GM13977 (cell line): ENCODE data around the gene RNU6-9.
A peak's percentile ranks its signal among the peaks of the same experiment; 100 is the strongest.

Experiments used
- DNase-seq: peaks from one replicate; pipeline ENCODE4 v3.0.0; 2012; ENCODE audit warnings: low spot score
- in situ Hi-C: fragments of 300-500 bp; cut with MboI; formaldehyde crosslinking; loops from one replicate; pipeline ENCODE4 v1.12.0; 2022; ENCODE audit warnings: low sequenced_read_pairs, low pct_unique_long_range_greater_than_20kb, mixed read lengths, inconsistent platforms; ENCODE audit not compliant: unreplicated experiment
- TF ChIP-seq, protein P1 (sequence below): IDR thresholded peaks from 2 replicates; pipeline ENCODE4 v1.5.1; 2012; ENCODE audit warnings: mild to moderate bottlenecking, control low read depth; ENCODE audit not compliant: insufficient read depth; ENCODE audit errors: extremely low read depth, missing control alignments

RNU6-9 gene

DNA sequence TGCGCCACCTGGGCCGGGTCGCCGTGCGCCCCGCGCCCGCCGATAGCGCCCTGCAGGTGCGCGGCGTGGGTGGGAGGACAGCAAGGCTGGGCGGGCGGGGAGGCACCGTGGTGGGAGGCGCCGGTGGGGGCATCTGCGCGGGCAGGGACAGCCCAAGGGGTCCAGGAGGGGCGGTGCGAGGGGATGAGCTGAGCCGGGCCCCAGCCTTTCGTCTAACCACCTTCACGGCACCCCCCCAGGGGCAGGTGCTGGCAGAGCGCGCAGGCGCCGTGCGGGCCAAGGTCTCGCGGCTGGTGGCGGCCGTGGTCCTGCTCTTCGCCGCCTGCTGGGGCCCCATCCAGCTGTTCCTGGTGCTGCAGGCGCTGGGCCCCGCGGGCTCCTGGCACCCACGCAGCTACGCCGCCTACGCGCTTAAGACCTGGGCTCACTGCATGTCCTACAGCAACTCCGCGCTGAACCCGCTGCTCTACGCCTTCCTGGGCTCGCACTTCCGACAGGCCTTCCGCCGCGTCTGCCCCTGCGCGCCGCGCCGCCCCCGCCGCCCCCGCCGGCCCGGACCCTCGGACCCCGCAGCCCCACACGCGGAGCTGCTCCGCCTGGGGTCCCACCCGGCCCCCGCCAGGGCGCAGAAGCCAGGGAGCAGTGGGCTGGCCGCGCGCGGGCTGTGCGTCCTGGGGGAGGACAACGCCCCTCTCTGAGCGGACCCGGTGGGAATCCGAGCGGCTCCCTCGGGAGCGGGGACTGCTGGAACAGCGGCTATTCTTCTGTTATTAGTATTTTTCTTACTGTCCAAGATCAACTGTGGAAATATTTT, 27.0 kb downstream of the RNU6-9 start:
- TF ChIP-seq, protein P1, sequence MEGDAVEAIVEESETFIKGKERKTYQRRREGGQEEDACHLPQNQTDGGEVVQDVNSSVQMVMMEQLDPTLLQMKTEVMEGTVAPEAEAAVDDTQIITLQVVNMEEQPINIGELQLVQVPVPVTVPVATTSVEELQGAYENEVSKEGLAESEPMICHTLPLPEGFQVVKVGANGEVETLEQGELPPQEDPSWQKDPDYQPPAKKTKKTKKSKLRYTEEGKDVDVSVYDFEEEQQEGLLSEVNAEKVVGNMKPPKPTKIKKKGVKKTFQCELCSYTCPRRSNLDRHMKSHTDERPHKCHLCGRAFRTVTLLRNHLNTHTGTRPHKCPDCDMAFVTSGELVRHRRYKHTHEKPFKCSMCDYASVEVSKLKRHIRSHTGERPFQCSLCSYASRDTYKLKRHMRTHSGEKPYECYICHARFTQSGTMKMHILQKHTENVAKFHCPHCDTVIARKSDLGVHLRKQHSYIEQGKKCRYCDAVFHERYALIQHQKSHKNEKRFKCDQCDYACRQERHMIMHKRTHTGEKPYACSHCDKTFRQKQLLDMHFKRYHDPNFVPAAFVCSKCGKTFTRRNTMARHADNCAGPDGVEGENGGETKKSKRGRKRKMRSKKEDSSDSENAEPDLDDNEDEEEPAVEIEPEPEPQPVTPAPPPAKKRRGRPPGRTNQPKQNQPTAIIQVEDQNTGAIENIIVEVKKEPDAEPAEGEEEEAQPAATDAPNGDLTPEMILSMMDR, result peak; percentile 14
- peak; percentile 85 for DNase-seq
- in situ Hi-C loops, result loop anchor here (5.0 to 10.0 kb wide), 2 partner anchors 55 to 62 kb away; partner anchors contain the start of gene WDR18

- TF ChIP-seq, protein P1, result no peak
- peak; percentile 68 for DNase-seq
- in situ Hi-C loops, result loop anchor here (5.0 to 10.0 kb wide), 2 partner anchors 58 to 60 kb away; partner anchors contain the start of gene WDR18
These were observed 31.3 kb downstream of the RNU6-9 start for GRCh38 chr19:924553-925086.

DNA sequence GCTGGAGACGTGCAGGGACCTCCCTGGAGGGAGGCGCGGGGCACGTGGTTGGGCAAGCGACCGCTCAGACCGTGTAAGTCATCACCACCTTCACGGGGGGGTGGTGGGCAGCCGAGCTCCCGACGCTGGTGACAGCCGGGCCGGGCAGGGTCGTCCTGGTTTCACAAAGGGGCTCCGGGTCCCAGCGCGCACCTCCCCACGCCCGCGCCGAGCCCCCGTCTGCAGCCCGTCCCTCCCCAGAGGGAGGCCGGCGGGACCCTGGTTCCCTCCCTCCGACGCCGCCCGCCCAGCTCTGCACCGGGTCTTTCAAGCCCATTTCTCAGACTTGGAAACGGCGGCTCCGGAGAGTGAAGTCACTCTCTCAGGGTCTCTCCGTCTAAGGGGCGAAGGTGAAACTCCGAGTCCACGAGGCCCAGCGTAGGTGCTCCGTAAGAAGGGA, 31.8 kb downstream of the RNU6-9 start:
- DNase-seq, result peak; percentile 81

DNA sequence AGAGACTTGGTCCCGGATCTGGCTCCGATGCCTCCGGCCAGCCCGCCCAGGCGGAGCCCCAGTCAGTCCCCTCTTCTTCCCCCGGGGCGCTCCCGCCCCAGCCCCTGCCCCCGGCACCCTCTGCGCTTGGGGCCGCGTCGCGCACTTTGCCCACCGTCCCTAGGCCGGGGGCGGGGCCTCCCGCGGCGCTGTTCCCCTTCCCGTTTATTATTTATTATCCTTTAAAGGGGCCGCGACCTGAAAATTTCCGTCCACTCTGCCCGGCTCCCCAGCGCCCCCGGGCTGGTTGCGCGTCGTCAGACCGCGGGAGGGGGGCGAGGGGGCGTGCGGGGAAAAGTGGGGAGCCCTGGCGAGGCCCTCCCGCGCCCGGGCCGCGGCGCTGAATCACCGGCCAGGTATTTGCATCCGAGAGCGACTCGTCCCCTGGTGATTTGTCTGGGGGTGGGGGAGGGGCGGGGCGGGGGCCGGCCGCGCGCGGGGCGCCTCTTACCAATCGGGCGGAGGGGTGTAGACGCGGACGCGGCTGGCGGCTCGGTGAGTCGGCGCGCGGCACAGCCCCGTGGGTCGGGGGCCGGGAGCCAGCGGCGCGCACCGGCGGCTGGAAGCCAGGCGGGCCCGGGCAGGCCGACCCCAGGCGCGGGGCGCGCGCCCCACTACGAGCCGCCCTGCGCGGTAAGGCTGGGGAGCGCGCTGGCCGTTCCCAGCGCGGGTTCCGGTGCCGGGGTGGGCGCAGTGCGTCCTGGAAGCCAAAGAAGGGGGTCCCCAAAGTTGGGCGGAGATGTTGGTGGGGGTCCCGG, 32.4 kb downstream of the RNU6-9 start, which contains the start of gene ARID3A:
TSS of gene ARID3A (plus strand) at position 510 of the 797 bp plus-strand sequence. CDS start 3,494 bp downstream, outside the sequence.
- TF ChIP-seq, protein P1, result no peak
- peak; percentile 95 for DNase-seq
- in situ Hi-C loops, result loop anchor here (10.0 kb wide), 1 partner anchor 61 kb away; no protein-coding TSS in a partner anchor

More for the DNA sequence above, 31.8 kb downstream of the RNU6-9 start:
- TF ChIP-seq, protein P1, result no peak
- in situ Hi-C loops, result loop anchor here (10.0 kb wide), 1 partner anchor 60 kb away; no protein-coding TSS in a partner anchor

DNA sequence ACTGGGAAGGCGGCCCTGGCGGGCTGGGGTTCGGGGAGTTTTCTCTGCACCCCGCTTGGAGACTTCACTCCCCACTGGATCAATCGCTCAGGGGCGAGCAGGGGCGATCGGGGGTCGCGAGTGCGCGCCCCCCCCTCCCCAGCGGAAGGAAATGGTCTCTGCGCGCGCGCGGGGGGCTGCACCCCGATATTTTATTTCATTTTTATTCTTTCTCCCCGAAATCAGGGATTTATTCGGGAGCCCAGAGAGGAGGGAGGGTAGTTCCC, 33.0 kb downstream of the RNU6-9 start:
- TF ChIP-seq, protein P1, result no peak
- in situ Hi-C loops, result loop anchor here (10.0 kb wide), 1 partner anchor 61 kb away; no protein-coding TSS in a partner anchor
- no peak for DNase-seq

DNA sequence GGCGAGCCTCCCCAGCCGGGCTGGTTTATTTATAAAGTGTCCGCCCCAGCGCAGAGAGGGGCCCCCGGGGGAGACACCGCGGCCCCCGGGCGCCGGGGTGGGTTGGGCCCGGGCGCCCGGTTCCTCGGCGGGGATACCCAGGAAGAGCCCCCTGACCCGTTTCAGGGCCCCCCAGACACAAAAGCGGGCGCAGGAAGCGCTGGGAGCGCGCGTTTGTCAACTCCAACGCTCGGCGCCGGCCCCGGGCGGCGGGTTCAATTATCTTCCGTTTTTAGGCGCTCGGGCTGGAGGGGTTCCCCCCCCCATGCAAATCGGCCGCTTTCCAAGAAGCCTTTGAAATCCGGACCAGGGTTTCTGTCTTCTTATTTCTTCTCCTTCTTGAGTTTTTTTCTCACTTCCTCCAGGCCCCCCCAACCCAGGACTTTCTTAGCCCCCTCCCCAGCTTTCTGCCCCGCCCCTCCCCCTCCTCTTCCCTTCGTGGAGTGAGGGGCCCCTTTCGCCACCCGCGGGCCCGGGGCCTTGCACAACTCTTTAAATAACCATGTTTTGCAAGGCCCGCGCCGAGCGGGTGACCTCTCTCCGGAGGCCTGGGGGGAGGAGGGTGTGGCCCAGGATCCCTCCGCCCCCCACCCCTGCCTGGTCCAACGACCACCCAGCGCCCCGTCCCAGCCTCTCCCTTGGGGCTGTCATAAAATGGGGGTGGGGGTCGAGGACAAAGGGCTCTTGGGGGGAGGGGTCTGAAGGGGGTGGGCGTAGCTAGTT, 33.5 kb downstream of the RNU6-9 start:
- TF ChIP-seq, protein P1, result no peak
- in situ Hi-C loops, result loop anchor here (10.0 kb wide), 1 partner anchor 62 kb away; no protein-coding TSS in a partner anchor
- peak; percentile 88 for DNase-seq
